Heart left ventricle (tissue), 16 donors: Measurements from ENCODE around the gene CHRM2. TPM values are rescaled to one million over a fixed set of nuclear protein-coding genes. Genes with fewer than 3 reads are reported as not detected.
A peak's percentile ranks its signal among the peaks of the same experiment; 100 is the strongest.

Source experiments
- ATAC-seq, 4 donors: fragments of 200-7000 bp; cut with Tn5 transposase; one replicate each; pipeline ENCODE4 v1.9.1; 2020 to 2022; ENCODE audit warnings: moderate library complexity in 4 of 4, mild to moderate bottlenecking in 3 of 4, moderate number of reproducible peaks in 1 of 4
- DNase-seq, 5 donors: peaks; one replicate each; pipeline ENCODE4 v3.0.0-alpha.2; 2020
- H3K27ac ChIP-seq, 12 donors: fragments of 200-600 bp; sonication (generic) in 4 of 12; one replicate each; pipeline versions ENCODE4 v1.5.0 to v1.8.0; 2016 to 2022; ENCODE audit warnings: mild to moderate bottlenecking in 2 of 12
- H3K27me3 ChIP-seq, 9 donors: fragments of 200-600 bp; sonication (generic) in 2 of 9; one replicate each; pipeline versions ENCODE4 v1.5.1 to v1.8.0; 2016 to 2022; ENCODE audit warnings: mild to moderate bottlenecking in 3 of 9
- H3K36me3 ChIP-seq, 9 donors: fragments of 200-600 bp; sonication (generic) in 2 of 9; one replicate each; pipeline versions ENCODE4 v1.5.0 to v1.8.0; 2018 to 2022; ENCODE audit warnings: mild to moderate bottlenecking in 2 of 9
- H3K4me1 ChIP-seq, 12 donors: fragments of 200-600 bp; sonication (generic) in 4 of 12; one replicate each; pipeline versions ENCODE4 v1.5.0 to v1.8.0; 2016 to 2022; ENCODE audit warnings: mild to moderate bottlenecking in 3 of 12
- H3K4me3 ChIP-seq, 12 donors: fragments of 200-600 bp; sonication (generic) in 4 of 12; one replicate each; pipeline versions ENCODE4 v1.5.0 to v1.8.0; 2017 to 2022; ENCODE audit warnings: mild to moderate bottlenecking in 9 of 12, moderate library complexity in 4 of 12
- H3K9me3 ChIP-seq, 12 donors: fragments of 200-600 bp; sonication (generic) in 4 of 12; one replicate each; pipeline versions ENCODE4 v1.5.0 to v1.8.0; 2016 to 2022; ENCODE audit warnings: mild to moderate bottlenecking in 1 of 12
- CTCF ChIP-seq, 12 donors: fragments of 200-600 bp; sonication (generic) in 4 of 12; IDR thresholded peaks; one replicate each; pipeline versions ENCODE4 v1.5.0 to v1.8.0; 2018 to 2022; ENCODE audit warnings: antibody characterized with exemption in 12 of 12, mild to moderate bottlenecking in 5 of 12
- POLR2A ChIP-seq, 2 donors: fragments of 450-650 bp; IDR thresholded peaks; one replicate each; pipeline ENCODE4 v1.6.1; 2017; ENCODE audit warnings: antibody characterized with exemption in 2 of 2, mild to moderate bottlenecking in 2 of 2, moderate library complexity in 2 of 2
- WGBS, 4 donors: extraction: QIAGEN DNeasy Blood & Tissue Kit in 2 of 4; methylation state at CpG; one replicate each; pipeline versions ENCODE4 v1.1.5 to v1.1.7; 2013 to 2018; 5-methylcytosine and 5-hydroxymethylcytosine counted together
- intact Hi-C, 10 donors: fragments of 100-400 bp; cut with DNase I; formaldehyde crosslinking; loops; one replicate each; pipeline versions ENCODE4 v1.11.1 to v1.14.2; 2022
- polyA plus RNA-seq, 2 donors: library from polyadenylated mRNA; stranded (reverse); fragments of 200-250 nt; gene quantifications; one replicate each; pipeline ENCODE4 v1.2.3, GENCODE V29; 2013
- total RNA-seq, 9 donors: library from RNA; depleted of rRNA in 2 of 9; stranded (reverse); fragments of >200 nt in 2 of 9; fragmentation: NEBNext Ultra II Directional in 3 of 9; extraction: Animal tissue kit (Norgen Biotek cat#: 25700) in 3 of 9; gene quantifications; one replicate each; pipeline versions ENCODE4 v1.1.0 to v1.2.4, GENCODE V29; 2016 to 2023
- donor health status: ischemic (EF 13 %, LVEDD 7.1; RV severe dilation, severe dysfunction).
- donor health status: healthy with polysubstance abuse.
- donor health status: DM: no; HTN: yes; CAD: no.
- donor health status: DM: no; HTN: no; CAD: no.
- donor health status: ischemic (EF 25% LVEDD 6.9; RV normal size, moderate dysfunction).
- donor health status: ischemic (EF 25% LVEDD 5.7; RV mildly dilated, moderate dysfunction).
- donor health status: healthy.
- donor health status: DM: yes; HTN: yes; CAD: no.
- donor health status: ischemic (EF 35%, LVEDD 5.7; RV mildly dilated, moderate dysfunction).
- donor health status: nonischemic (EF 11% LVEDD 7.7; RV severe dilation, severe dysfunction).
- donor health status: DM: yes; HTN: yes; CAD: no.
- donor health status: PGD.
- donor health status: ischemic (EF 29% LVEDD 5.4; RV normal size, mild dysfunction).
- donor health status: nonischemic (EF 23%, LVEDD 6.1; RV moderate dilation, normal function).

The CHRM2 gene
- total and polyA plus RNA-seq, 11 donors: 22.2 to 124 (median 51.2) TPM

DNA sequence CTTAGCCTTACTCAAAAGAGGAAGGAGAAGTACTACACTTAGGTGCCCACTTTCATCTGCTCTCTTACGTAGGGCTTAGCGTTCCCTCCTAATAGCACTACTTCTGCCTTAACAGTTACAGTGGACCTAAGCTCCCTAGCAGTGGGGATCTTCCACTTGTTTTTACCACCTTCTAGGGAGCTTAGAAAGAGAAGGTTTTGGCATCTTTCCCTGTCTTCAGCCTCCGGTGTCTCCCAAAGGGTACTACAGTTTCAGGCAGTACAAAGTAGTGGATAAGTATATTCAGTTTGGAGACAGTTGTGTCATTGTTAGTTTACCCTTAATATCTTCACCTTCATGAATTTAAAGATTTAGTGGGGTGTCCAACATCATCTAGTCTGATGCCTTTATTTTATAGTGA, 14.6 kb downstream of the CHRM2 start:
- TF ChIP-seq CTCF (IDR thresholded peaks at IDR 0.05): no peak
- TF ChIP-seq POLR2A (IDR thresholded peaks at IDR 0.05): no peak
- DNase-seq: no peak
- 64 to 74% (median 68%) methylated on average over 3 of the region's 3 CpGs for WGBS, 4 donors

GRCh38 chr7:136884492-136884891, 16.0 kb downstream of the CHRM2 start:
- peak; percentile 69 to 94 (median 86) for ATAC-seq
- DNase-seq: peak in 1 of 5 donors; percentile 19
- WGBS, 4 donors: 6 to 15% (median 8%) methylated on average over 1 of the region's 1 CpG

More for the DNA sequence above, 14.6 kb downstream of the CHRM2 start:
- H3K4me3 ChIP-seq: no peak overlapping the region
- no peaks in the 10 kb centered on the region for H3K9me3 ChIP-seq
- ATAC-seq: peak in 2 of 4 donors; percentile 13 to 40
- peaks cover 0 to 45% (median 3%) of the 10 kb centered on the region in 12 donors for H3K4me1 ChIP-seq
- H3K27me3 ChIP-seq: no peaks in the 10 kb centered on the region
- no peaks in the 10 kb centered on the region for H3K36me3 ChIP-seq
- peak overlapping the region in 9 of 12 donors; percentile 46 to 89 (median 70) for H3K27ac ChIP-seq
- intact Hi-C loops: loop anchor here in 1 of 10 donors (5.0 kb wide), 1 partner anchor 199 kb away; no protein-coding TSS in a partner anchor

DNA sequence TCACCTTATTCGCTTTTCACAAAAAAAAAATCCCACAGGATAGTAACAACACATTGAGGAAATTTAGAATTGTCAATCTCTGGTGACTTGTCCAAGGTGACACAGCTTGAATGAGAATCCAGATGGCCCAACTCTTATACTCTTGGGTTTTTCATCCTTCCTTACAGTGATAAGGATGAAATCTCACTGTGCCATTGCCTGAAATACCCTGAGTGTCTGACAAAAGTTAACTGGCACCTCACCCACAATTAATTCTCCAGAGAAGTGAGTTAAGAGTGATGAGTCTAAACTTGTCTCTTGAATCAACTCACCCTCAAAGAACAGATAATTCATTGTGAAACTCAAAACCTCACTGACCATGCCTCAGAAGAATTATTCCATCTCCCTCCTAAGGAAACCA, 18.9 kb downstream of the CHRM2 start:
- TF ChIP-seq CTCF (IDR thresholded peaks at IDR 0.05): no peak
- TF ChIP-seq POLR2A (IDR thresholded peaks at IDR 0.05): no peak
- DNase-seq (no peak), ATAC-seq (peak in 1 of 4 donors; percentile 37)
- Histone ChIP-seq H3K4me3 (no peak overlapping the region), H3K4me1 (peaks cover 0 to 41% (median 4%) of the 10 kb centered on the region in 12 donors), H3K27ac (peak overlapping the region in 2 of 12 donors; percentile 28 to 70), H3K9me3 (no peaks in the 10 kb centered on the region), H3K27me3 (no peaks in the 10 kb centered on the region), H3K36me3 (no peaks in the 10 kb centered on the region)
- 82 to 93% (median 90%) methylated on average over 1 of the region's 1 CpG for WGBS, 4 donors
- intact Hi-C loops: no loop called here

More at GRCh38 chr7:136884492-136884891, 16.0 kb downstream of the CHRM2 start:
- TF ChIP-seq CTCF (IDR thresholded peaks at IDR 0.05): no peak
- TF ChIP-seq POLR2A (IDR thresholded peaks at IDR 0.05): no peak
- peaks cover 0 to 40% (median 3%) of the 10 kb centered on the region in 12 donors for H3K4me1 ChIP-seq
- H3K36me3 ChIP-seq: no peaks in the 10 kb centered on the region
- peak overlapping the region in 11 of 12 donors; percentile 13 to 89 (median 70) for H3K27ac ChIP-seq
- intact Hi-C loops: loop anchor here in 1 of 10 donors (5.0 kb wide), 1 partner anchor 198 kb away; no protein-coding TSS in a partner anchor
- no peaks in the 10 kb centered on the region for H3K27me3 ChIP-seq
- H3K9me3 ChIP-seq: no peaks in the 10 kb centered on the region
- H3K4me3 ChIP-seq: no peak overlapping the region

DNA sequence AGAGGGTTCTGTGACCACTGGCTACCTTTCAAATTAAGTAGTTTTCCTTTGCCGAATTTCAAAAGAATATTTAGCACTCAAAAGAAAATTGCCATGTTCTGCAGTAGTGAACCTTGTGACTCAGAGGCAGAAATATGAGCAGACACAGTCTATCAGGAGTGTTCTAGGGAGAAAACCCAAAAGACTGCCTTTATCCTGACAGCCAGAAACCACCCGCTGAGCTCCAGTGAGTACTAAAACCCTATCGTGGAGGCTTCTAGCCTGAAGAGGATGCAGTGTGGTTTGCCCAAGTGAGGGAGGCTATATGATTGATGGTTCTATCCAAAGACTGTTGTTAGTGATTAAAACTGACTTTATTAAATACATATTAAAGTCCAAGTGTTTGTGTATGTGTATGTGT, 21.9 kb downstream of the CHRM2 start:
- 30 to 51% (median 42%) methylated on average over 3 of the region's 3 CpGs for WGBS, 4 donors
- peak overlapping the region in 2 of 12 donors; percentile 7 to 30 for H3K27ac ChIP-seq
- ATAC-seq: peak in 1 of 4 donors; percentile 18

More for the DNA sequence above, 21.9 kb downstream of the CHRM2 start:
- DNase-seq: no peak
- intact Hi-C loops: no loop called here
- Histone ChIP-seq H3K9me3 (no peaks in the 10 kb centered on the region), H3K36me3 (peaks cover 0 to 10% (median 0%) of the 10 kb centered on the region in 9 donors), H3K4me3 (no peak overlapping the region), H3K27me3 (no peaks in the 10 kb centered on the region), H3K4me1 (peaks cover 0 to 14% (median 1%) of the 10 kb centered on the region in 12 donors)
- no peak for TF ChIP-seq CTCF (IDR thresholded peaks at IDR 0.05)
- no peak for TF ChIP-seq POLR2A (IDR thresholded peaks at IDR 0.05)
